ENCODE results near the gene LEO1.

- no peak for TF ChIP-seq CTCF (IDR thresholded peaks at IDR 0.05; ENCODE audit: low read depth, low read length, poor library complexity, severe bottlenecking)
- TF ChIP-seq EZH2phosphoT487 (IDR thresholded peaks at IDR 0.05; ENCODE audit: borderline replicate concordance, low read length) = no peak
These were observed 2.2 kb upstream of the LEO1 start for GRCh38 chr15:51973775-51974174.

Measured in DOHH2 (cell line).